Measurements from ENCODE around the gene LRRC8C. TPM values are rescaled to one million over a fixed set of nuclear protein-coding genes. Genes with fewer than 3 reads are reported as not detected.

The LRRC8C gene
- total and polyA plus RNA-seq, 8 donors: 0.63 to 3.5 (median 1.1) TPM

DNA sequence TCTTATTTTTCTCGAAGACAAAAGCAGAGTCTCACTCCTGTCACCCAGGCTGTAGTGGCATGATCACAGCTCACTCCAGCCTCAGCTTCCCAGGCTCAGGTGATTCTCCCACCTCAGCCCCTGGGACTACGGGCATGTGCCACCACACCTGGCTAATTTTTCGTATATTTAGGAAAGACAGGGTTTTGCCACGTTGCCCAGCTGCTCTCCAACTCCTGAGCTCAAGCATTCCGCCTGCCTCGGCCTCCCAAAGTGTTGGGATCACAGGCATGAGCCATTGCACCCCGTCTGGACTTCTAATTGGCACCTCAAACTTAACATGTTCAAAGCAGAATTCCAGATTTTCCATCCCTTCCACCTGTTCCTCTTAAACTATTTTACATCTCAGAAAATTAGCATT, 19.0 kb upstream of the LRRC8C start:
- H3K27ac ChIP-seq: no peak overlapping the region
- no peaks in the 10 kb centered on the region for H3K36me3 ChIP-seq
- no peak overlapping the region for H3K4me3 ChIP-seq
- H3K27me3 ChIP-seq: no peaks in the 10 kb centered on the region
- TF ChIP-seq CTCF (IDR thresholded peaks at IDR 0.05): no peak
- ATAC-seq (no peak), DNase-seq (no peak), FAIRE-seq (no peak)
- no peaks in the 10 kb centered on the region for H3K4me1 ChIP-seq
- 79 to 83% methylated on average over 7 of the region's 7 CpGs for WGBS, 2 donors
- intact Hi-C loops (cut with DNase I): no loop called here
- H3K9me3 ChIP-seq: no peaks in the 10 kb centered on the region

DNA sequence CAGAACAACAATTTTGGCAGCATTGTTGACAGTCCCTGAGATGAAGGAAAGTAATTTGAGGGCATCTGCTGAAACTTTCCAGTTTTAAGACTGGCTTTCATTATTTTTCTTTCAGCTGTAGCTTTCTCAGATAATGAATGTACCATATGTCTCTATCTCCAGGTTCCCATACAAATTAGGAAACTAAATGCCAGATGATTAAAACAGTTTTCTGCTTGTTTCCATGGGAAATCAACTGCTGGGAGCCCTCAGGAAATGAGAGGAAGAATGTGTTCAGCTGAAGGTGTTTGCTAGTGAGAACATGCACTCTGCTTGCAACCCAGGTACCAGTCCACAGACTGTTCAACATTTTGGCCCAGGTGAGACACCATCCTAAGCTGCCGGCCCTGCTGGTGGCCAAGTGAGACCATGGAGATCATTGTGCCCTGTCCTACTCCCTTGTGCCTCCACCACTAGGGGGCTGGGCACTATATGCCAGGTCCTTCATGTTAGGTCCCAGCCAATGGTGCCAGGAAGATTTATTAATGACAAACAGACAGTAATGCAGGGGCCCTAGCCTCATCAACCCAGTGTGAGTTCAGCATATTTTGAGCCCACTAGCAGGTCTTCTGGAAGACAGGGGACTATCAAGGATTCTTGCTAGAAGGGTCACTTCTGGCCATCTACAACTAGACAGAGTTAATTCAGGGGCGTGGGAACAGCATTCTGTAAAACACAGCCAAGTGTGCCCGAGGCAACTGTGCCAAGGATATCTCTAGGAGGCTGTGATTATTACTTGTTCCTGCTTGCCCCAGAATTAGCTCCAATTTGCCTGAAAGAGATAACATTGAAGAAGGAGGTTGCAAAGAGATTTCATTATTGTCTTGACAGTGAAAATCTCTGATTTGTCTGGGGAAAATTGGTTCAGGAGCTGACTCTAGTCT, 17.0 kb upstream of the LRRC8C start:
- Histone ChIP-seq H3K4me1 (no peaks in the 10 kb centered on the region), H3K27ac (no peak overlapping the region), H3K9me3 (no peaks in the 10 kb centered on the region), H3K27me3 (no peaks in the 10 kb centered on the region), H3K36me3 (no peaks in the 10 kb centered on the region), H3K4me3 (no peak overlapping the region)
- intact Hi-C loops (cut with DNase I): no loop called here
- peak in 3 of 4 donors; percentile 12 to 25 (median 18) for TF ChIP-seq CTCF (IDR thresholded peaks at IDR 0.05)
- DNase-seq (peak in 1 of 6 donors; percentile 25), FAIRE-seq (no peak), ATAC-seq (peak in 3 of 4 donors; percentile 25 to 63 (median 54))
- 61 to 65% methylated on average over 3 of the region's 3 CpGs for WGBS, 2 donors

- FAIRE-seq (no peak), DNase-seq (no peak), ATAC-seq (no peak)
- intact Hi-C loops (cut with DNase I): no loop called here
- no peaks in the 10 kb centered on the region for H3K9me3 ChIP-seq
- no peak overlapping the region for H3K27ac ChIP-seq
- no peaks in the 10 kb centered on the region for H3K36me3 ChIP-seq
- H3K4me1 ChIP-seq: no peaks in the 10 kb centered on the region
- H3K27me3 ChIP-seq: no peaks in the 10 kb centered on the region
- H3K4me3 ChIP-seq: no peak overlapping the region
- no peak for TF ChIP-seq CTCF (IDR thresholded peaks at IDR 0.05)
- WGBS, 2 donors: 92 to 99% methylated on average over 2 of the region's 2 CpGs
Measured at GRCh38 chr1:89616844-89617627, 15.9 kb upstream of the LRRC8C start.

GRCh38 chr1:89620664-89621063, 12.3 kb upstream of the LRRC8C start:
- DNase-seq: no peak
- intact Hi-C loops (cut with DNase I): no loop called here
- FAIRE-seq: no peak
- no peaks in the 10 kb centered on the region for H3K4me1 ChIP-seq
- no peak overlapping the region for H3K27ac ChIP-seq
- no peaks in the 10 kb centered on the region for H3K9me3 ChIP-seq
- no peaks in the 10 kb centered on the region for H3K27me3 ChIP-seq
- no peak for ATAC-seq
- H3K36me3 ChIP-seq: no peaks in the 10 kb centered on the region
- no peak overlapping the region for H3K4me3 ChIP-seq
- TF ChIP-seq CTCF (IDR thresholded peaks at IDR 0.05): no peak
- WGBS, 2 donors: 93 to 94% methylated on average over 3 of the region's 3 CpGs
